ENCODE data around the gene GFOD1. TPM values are rescaled to one million over a fixed set of nuclear protein-coding genes. Genes with fewer than 3 reads are reported as not detected.

Gene GFOD1
- total RNA-seq, 1 donor from 2014 or later, result 8.4 TPM

GRCh38 chr6:13368731-13369115 lies 118.7 kb downstream of the GFOD1 start:
- ATAC-seq (ENCODE audit: low read depth) (peak; percentile 52), DNase-seq (no peak)
- peaks cover 36% of the 10 kb centered on the region for H3K4me1 Mint-ChIP-seq
- H3K9me3 Mint-ChIP-seq, result no peaks in the 10 kb centered on the region
- H3K4me3 Mint-ChIP-seq, result no peak overlapping the region
- no peak overlapping the region for H3K27ac Mint-ChIP-seq
- ChIA-PET CTCF (no interaction called here), POLR2A (no interaction called here)
- H3K27me3 Mint-ChIP-seq, result no peaks in the 10 kb centered on the region
- no peak for TF ChIP-seq CTCF (IDR thresholded peaks at IDR 0.05)
- H3K36me3 Mint-ChIP-seq (ENCODE audit: low read depth), result peaks cover 8% of the 10 kb centered on the region
- intact Hi-C loops (cut with micrococcal nuclease), result loop anchor here (1.0 kb wide), 1 partner anchor 9 kb away; no protein-coding TSS in a partner anchor

GRCh38 chr6:13368079-13368730 lies 119.2 kb downstream of the GFOD1 start:
- ChIA-PET POLR2A (no interaction called here), CTCF (interaction anchor here (0.7 kb wide), 1 partner anchor 30 kb away, joined by 3 read pairs; no protein-coding TSS in a partner anchor)
- Mint-ChIP-seq H3K4me3 (no peak overlapping the region), H3K27ac (no peak overlapping the region), H3K36me3 (ENCODE audit: low read depth) (peaks cover 8% of the 10 kb centered on the region), H3K27me3 (no peaks in the 10 kb centered on the region), H3K9me3 (no peaks in the 10 kb centered on the region), H3K4me1 (peaks cover 36% of the 10 kb centered on the region)
- DNase-seq (no peak), ATAC-seq (ENCODE audit: low read depth) (no peak)
- intact Hi-C loops (cut with micrococcal nuclease), result no loop called here
- no peak for TF ChIP-seq CTCF (IDR thresholded peaks at IDR 0.05)

DNA sequence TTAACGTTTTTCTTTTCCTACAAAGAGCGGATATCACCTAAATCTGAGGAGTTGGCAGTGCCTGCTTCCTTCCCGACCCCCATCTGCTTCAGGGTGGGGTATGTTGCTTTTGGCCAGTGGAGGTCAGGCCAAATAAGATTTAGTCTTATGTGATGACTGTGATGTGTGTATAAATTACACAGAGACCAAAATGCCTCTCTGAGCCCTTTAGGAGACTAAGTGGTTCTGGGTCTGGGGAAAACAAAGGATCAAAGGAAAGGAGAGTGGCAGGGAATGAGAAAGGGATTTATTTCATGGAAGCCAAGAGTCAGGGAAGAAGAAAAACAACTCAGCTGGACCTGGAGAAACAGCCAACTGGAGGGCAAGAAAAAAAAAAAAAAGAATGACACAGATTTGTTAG lies 120.0 kb downstream of the GFOD1 start:
- ChIA-PET POLR2A (no interaction called here), CTCF (interaction anchor here (0.7 kb wide), 1 partner anchor 29 kb away, joined by 3 read pairs; no protein-coding TSS in a partner anchor)
- no peak overlapping the region for H3K27ac Mint-ChIP-seq
- intact Hi-C loops (cut with micrococcal nuclease), result no loop called here
- DNase-seq (no peak), ATAC-seq (ENCODE audit: low read depth) (no peak)
- peaks cover 44% of the 10 kb centered on the region for H3K4me1 Mint-ChIP-seq
- no peak for TF ChIP-seq CTCF (IDR thresholded peaks at IDR 0.05)
- H3K4me3 Mint-ChIP-seq, result no peak overlapping the region
- peaks cover 8% of the 10 kb centered on the region for H3K36me3 Mint-ChIP-seq (ENCODE audit: low read depth)
- no peaks in the 10 kb centered on the region for H3K9me3 Mint-ChIP-seq
- no peaks in the 10 kb centered on the region for H3K27me3 Mint-ChIP-seq

GRCh38 chr6:13365320-13365719 lies 122.1 kb downstream of the GFOD1 start:
- Mint-ChIP-seq H3K36me3 (ENCODE audit: low read depth) (peaks cover 7% of the 10 kb centered on the region), H3K4me3 (no peak overlapping the region), H3K27me3 (no peaks in the 10 kb centered on the region), H3K9me3 (no peaks in the 10 kb centered on the region), H3K4me1 (peaks cover 56% of the 10 kb centered on the region), H3K27ac (no peak overlapping the region)
- POLR2A ChIA-PET, result interaction anchor here (0.9 kb wide), 2 partner anchors 10 to 18 kb away, joined by 3 read pairs; no protein-coding TSS in a partner anchor
- DNase-seq (no peak), ATAC-seq (ENCODE audit: low read depth) (no peak)
- CTCF ChIA-PET, result no interaction called here
- intact Hi-C loops (cut with micrococcal nuclease), result no loop called here
- no peak for TF ChIP-seq CTCF (IDR thresholded peaks at IDR 0.05)

DNA sequence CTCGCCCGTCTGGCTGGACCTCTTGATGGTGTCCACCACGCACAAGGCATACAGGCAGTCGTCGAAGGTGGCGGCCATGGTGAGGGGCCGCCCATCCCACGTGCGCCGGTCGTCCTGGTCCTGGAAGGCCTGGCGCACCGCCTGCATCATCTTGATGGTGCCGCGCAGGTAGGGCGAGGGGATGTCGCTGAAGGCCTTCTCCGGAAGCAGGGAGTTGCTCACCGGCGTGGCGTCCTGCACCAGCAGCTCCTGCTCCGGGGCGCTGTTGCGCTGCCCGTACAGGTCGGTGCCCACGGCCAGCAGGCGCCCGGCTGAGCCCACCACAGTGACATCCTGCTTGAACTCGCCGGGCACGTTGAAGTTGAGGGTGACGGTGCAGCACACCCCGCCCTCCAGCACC lies 122.6 kb downstream of the GFOD1 start:
- Mint-ChIP-seq H3K36me3 (ENCODE audit: low read depth) (peaks cover 7% of the 10 kb centered on the region), H3K9me3 (no peaks in the 10 kb centered on the region), H3K27me3 (no peaks in the 10 kb centered on the region), H3K27ac (no peak overlapping the region), H3K4me1 (peaks cover 61% of the 10 kb centered on the region), H3K4me3 (no peak overlapping the region)
- ChIA-PET CTCF (no interaction called here), POLR2A (interaction anchor here (0.6 to 0.9 kb wide), 2 partner anchors 12 to 19 kb away, joined by 3 to 5 read pairs; no protein-coding TSS in a partner anchor)
- ATAC-seq (ENCODE audit: low read depth), result no peak
- no peak for DNase-seq
- no peak for TF ChIP-seq CTCF (IDR thresholded peaks at IDR 0.05)
- intact Hi-C loops (cut with micrococcal nuclease), result no loop called here
